HS-27A (cell line): ENCODE data around the gene LMBRD2.
"Not testable (repeated sequence)": the region's sequence is repeated elsewhere in the genome, so short reads cannot be mapped to it uniquely, and the experiment has no call there.

Experiments used
- DNase-seq: peaks from one replicate; pipeline ENCODE4 v3.0.0-alpha.2; 2012; ENCODE audit warnings: low read depth, missing footprints

LMBRD2 gene

DNA sequence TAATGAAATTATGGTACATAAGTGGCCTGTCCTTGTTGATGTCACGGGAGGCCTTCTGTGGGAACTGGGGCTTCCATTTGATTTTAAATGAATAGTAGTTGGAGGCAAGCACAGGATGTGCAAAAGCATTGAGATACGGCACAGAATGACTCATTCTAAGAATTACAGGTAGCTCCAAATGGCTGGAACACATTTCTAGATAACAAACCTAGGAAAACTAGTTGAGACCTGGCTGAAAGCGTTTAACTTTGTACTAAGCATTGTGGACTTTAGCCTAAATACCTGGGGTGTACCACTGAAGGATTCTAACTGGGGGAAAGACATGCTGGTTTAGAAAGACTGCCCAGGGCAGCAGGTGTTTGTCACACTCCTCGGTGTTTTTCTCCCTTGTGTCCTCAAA lies 9.7 kb upstream of the LMBRD2 start:
- no peak for DNase-seq

DNA sequence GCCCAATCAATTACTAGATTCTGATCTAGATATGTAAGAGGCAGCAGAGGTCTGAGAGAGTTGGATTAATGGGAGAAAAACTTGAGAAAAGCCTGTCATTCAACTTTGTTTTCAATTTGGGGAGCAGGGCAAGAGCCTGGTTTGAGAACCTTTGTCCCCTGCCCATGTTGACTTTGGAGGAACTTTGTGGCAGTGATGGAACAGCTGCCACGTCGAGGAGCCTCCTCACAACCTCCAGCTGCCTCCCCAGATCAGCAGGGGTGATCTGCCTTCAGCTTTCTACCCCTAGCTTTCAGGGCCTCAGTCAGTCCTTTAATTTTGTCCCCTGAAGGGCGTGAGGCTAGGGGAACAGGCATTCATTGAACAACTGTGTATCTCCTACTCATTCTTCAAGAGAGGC lies 8.9 kb upstream of the LMBRD2 start:
- no peak for DNase-seq

DNA sequence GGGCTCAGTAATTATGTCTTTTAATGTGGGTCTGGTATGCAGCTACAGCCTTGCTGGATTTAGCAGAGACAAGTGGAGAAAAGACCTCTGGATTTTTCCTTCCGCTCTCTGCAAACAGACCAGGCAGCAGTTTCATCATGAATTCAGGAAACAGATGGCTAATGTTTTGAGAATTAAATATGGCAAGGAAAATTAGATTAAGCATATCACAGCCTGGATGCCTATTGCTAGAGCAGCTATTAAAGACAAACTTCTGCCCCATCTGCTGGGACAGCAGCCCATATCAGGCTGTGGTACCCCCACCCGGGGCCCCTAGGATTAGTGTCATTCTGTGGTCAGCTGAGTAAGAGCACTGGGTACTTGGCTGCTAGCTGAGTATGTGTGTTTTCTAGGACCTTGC lies 6.5 kb upstream of the LMBRD2 start:
- no peak for DNase-seq

DNA sequence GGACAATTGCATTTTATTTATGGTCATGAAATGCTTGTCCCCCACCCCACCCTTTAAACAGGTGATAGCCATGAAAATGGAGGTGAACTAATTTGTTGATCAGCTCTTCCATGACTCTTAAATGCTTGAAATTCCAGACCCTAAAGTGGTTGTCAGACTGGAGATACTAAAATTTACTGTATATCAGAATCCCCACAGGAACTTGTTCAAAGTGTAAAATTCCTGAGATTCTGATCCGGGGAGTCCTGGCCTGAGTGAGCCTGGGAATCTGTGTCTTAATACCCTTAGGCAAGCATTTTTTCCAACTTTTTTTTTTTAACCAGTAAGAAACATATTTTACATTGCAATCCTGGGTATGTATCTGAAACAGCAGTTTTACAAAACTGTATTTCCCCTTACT lies 4.9 kb upstream of the LMBRD2 start:
- peak; percentile 85 for DNase-seq

DNA sequence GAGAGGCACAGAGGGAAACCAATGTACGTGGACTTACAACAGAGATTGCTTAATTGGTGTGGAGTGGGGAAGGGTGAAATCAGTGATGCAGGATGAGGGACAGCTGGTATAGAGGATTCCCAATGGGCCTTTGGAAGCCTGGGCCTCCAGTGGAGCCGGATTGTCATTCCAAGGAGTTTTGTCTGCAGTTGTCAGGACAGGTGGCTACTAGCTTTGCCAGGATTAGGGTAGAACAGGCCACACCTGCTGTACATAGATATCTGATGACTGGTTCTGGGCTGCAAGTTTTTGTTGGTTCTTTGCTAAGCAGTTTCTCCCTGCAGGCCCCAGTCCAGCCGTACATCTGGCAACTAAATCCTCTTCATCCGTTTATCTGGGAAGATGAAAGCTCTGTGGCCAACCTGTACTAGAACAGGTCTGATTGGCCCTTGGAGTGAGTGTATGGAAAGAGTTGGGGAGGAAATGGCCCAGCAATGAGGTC lies 4.5 kb upstream of the LMBRD2 start:
- peak; percentile 68 for DNase-seq

DNA sequence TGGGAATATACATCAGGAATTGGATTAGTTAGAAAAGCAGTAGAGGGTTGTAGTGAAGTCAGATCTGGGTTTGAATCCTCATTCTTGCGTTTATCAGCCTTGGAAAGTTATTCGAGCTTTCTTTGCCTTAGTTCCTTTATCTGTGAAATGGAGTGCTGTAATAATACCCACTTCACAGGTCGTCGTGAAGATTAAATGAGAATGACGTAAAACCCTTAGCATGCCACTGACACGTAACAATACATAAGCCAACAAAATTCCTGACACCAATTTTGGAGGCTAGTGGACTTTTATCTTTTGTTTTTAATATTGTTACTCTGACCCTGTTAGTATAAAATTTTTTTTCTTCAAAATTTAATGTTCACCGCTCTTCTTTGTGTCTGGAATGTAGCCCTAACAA lies 3.6 kb upstream of the LMBRD2 start:
- DNase-seq: no peak

DNA sequence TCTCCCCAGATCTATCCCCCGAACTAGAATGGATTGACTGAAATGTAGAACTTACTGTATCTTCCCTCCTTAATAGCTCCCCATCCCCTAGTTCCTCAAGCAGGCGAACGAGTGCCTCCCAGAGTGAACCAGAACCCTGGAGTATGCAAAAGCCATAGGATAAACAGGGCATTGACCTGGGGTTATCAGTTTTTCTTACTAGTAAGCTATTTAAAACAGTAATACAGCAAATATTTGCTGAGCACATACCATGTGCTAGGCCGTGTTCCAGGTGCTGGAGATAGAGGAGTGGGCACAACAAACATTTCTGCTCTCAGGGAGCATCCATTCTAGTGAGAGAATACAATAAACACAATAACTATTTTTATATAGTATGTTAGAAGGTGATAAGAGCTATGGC lies 2.0 kb upstream of the LMBRD2 start:
- no peak for DNase-seq

DNA sequence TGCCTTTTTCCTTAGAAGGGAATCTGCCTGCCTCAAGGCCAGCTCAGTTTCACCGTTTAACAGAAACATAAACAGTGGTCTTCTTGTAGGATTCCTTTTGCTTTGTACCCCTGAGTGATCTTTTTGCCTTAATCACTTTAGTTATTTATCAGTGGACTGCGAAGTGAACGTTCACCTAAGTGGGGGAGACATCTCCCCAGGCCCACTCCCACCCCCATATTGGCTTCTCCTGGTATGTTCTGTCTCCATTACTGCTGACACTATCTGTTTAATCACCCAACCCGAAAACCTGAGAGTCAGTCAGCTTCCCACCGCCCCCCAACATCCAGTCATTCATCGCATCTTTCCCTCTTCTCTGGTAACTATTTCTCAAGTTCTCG lies 1.6 kb upstream of the LMBRD2 start:
- no peak for DNase-seq

DNA sequence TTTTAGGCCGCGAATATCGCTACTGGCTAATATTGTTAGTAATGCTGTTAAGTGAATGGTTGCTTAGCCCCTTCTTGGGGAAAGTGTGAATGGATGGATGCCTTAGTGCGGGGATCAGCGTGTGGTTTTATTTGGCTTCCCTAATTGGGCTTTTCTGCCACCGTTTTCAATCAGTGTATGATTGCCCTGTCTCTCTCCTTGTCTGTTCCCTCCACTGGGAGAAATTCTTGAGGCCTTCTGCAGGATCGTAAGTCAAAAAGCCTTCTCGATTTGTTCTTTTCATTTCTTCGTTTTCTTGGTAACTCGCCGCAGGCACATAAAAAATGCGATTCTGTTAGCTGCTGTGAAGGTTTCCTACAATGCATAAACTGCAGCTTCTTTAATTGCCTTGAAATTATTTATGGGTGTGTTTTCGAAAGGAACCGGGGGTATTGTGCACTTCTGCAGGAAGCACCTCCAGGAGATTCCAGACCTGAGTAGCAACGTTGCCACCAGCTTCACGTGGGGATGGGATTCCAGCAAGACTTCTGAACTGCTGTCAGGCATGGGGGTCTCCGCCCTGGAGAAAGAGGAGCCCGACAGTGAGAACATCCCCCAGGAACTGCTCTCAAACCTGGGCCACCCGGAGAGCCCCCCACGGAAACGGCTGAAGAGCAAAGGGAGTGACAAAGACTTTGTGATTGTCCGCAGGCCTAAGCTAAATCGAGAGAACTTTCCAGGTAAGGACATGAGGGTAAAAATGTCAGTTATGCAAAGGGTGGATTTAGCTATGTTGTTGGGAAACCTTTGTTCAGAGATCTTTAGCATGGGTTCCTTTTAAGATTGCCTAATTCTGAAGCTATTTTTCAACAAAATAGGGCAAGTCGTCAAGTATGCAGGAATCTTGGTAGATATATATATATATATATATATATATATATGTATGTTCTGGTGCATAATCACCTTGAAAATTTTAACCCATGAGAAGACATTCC lies 924 bp upstream of the LMBRD2 start:
- DNase-seq: no peak

DNA sequence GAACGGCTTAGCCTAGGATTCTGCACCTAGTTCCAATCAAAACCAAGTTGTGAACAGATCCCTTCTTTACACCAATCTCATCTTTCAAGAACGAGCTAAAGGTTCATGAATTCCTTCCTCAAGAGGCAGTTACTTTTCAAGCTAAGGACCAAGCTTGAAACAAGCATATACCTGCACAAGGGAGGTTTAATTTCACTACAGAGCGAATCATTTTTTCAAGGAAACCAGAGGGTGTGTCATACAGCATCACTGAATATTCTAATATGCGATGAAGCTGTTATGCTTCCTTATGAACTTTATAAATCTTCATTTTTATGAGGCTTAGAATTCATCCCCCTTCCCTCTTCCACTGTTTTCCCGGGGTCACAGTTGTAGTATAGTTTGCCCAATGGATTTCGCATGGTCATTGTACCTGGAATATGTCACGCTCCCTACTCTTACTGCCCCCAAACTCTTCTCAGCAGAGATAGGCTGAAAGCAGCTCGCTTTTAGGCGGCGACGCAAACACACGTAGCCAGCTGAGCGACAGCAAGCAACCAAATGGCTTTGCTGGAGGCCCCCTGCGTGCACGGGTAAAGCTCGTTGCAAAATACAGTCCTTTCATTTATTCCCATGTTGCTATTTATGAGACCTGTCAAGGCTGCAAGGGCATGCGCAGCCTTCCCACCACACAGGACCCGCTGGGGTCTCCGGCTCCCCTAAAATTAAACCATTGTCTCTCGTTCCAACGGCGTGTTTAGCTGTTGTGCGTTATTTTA lies 832 bp downstream of the LMBRD2 start:
- no peak for DNase-seq

DNA sequence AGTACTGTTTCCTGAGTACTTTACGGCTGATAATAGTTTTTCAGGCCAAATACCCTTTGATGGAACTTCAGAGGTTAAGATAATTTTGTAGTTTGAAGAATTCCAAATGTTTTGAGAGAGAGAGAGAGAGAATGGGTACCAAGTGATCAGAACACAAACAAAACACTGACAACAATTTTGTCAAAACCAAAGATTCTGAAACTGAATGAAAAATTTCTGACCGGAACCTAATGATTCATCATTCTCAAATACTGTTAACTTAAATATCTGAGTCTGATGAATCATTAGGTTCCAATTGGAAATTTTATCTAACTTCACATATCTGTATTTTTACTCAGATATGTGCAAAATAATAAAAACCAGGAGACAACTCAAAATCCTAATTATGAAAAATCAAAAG lies 4.0 kb downstream of the LMBRD2 start:
- DNase-seq: no peak

DNA sequence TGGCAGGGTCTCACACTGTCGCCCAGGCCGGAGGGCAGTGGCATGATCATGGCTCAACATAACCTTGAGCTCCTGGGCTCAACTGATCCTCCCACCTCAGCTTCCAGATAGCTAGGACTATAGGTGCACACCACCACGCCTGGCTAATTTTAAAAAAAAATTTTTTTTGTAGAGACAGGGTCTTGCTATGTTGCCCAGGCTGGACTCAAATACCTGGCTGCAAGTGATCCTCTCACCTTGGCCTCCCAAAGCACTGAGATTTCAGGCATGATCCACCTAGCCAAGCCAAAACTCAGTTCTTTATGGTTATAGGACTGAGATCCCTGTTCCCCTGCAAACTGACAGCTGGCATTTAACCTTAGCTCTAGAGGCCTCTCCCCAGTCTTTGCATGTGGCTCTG lies 5.3 kb downstream of the LMBRD2 start:
- no peak for DNase-seq

DNA sequence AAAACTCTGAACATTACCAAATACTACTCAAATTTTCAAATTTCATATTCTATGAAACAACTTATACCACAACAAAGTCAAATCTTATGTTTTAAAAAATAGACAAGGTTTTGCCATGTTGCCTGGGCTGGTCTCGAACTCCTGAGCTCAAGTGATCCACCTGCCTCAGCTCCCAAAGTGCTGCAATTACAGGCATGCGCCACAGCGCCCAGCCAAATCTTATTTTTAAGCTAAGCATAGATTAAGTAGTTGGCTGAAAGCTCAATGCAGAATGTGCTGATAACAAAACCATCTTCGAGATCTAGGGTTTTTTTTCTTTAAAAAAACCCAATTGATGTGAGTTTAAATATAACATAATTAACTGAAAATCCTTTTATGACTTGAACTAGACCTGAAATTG lies 6.4 kb downstream of the LMBRD2 start:
- DNase-seq: no peak

DNA sequence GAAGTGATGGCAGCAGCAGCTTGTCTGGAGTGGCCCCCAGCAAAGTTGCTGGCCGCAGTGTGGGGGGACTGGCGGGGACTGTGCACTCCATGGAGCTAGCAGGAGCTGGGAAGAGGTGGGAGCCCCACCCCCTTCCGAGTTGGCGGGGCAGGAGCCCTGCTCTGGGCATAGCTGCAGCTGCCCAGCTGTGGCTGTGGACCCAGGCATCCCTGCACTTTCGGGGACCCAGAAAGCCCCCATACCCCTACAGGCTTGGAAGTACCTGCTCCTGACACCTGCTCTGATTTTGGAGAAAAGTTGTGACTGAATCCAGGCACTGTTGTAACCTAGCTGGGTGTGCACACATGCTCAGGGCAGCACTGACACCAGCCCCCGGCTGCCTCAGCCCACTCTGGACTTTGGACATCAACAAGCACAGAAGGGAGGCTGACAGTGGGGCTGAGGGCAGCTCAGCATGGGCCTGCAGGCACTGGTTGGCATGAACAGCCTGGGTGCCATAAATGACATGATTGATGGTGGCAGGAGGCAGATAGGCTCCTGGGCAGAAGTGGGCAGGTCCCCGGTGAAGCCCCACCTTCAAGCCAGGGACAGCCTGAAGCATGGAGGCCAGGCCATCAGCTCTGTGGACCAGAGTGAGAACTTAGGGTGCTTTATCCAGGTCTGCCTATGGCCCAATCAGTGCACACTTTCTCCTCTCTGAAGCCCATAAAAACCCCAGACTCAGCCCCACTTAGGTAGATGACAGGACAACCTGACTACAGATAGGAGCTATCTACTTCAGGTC lies 12.6 kb downstream of the LMBRD2 start:
- no peak for DNase-seq

DNA sequence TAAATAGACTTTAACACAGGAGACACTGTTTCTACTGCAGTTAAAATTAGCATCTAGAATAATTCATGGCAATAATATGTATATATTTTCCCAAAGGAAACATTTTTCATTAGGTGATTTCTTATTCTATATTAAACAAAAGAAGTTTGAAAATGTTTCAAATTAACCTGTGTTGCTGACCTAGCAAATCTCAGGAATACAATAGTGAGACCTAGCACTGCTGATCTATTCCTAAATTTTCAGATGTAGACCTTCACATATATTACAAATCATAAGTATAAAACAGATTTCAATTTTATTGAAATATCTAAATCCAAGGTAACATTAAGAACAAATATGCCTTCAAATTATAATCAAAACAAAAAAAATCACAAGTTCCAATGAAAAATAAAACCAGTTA lies 15.1 kb downstream of the LMBRD2 start:
- DNase-seq: no peak

DNA sequence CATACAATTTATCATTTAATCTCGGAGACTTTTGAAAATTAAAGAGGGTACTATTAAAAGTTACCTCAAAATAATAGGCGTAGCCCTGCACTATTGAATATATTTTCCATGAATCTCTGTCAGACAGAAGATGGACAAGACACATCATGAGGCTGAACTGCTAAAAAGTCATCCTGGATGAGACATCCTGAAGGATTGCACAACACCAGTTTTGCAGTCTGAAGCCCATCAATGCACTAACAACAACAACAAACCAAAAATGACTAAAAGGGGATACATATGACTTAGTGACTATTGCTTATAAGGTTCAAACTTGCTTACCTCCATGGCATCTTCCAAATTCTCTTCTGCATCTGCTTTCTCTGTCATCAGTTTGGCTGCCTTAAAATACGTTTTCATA lies 15.7 kb downstream of the LMBRD2 start:
- no peak for DNase-seq

DNA sequence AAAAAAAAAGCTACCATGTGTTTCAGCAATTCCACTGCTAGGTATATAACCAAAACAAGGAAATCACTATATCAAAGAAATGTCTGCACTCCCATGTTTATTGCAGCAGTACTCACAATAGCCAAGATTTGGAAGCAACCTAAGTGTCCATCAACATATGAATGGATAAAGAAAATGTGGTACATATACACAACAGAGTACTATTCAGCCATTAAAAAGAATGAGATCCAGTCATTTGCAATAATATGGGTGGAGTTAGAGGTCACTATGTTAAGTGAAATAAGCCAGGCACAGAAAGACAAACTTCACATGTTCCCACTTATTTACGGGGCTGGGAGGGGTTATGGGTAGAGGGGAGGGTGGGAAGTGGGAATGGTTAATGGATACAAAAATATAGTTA lies 18.7 kb downstream of the LMBRD2 start:
- DNase-seq: not testable (repeated sequence)

DNA sequence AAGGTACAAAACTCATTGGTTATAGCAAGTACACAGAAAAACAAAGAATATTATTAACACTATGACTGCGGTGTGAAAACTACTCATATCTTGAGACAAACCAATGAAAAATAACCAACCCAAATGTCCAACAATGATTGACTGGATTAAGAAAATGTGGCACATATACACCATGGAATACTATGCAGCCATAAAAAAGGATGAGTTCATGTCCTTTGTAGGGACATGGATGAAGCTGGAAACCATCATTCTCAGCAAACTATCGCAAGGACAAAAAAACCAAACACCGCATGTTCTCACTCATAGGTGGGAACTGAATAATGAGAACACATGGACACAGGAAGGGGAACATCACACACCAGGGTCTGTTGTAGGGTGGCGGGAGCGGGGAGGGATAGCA lies 22.0 kb downstream of the LMBRD2 start:
- DNase-seq: not testable (repeated sequence)

DNA sequence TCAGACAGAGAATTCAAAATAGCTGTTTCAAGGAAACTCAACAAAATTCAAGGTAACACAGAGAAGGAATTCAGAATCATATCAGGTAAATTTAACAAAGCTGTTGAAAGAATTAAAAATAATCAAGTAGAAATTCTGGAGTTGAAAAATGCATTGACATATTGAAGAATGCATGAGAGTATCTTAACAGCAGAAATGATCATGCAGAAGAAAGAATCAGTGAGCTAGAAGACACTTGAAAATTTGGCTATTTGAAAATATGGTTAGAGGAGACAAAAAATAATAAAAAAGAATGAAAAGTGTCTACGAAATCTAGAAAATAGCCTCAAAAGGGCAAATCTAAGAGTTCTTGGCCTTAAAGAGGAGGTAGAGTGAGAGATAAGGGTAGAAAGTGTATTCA lies 22.9 kb downstream of the LMBRD2 start:
- DNase-seq: no peak

DNA sequence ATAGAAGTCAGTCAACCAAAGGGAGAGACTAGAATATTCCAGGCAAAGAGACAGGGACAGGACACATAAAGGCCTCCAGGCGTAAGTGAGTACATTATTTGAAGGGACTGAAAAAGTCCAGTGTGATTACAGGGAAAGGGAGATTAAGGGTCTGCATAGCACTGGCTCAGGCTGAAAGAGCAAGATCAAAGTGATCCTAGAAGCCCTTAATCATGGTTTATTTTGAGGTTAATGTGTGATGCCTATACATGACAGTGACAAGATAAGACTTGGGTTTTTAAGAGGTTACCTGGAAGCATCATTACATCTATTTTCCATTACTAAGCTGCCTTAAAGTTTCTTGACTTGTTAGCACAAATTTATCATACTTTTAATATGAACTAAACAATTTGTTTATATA lies 25.8 kb downstream of the LMBRD2 start:
- no peak for DNase-seq

DNA sequence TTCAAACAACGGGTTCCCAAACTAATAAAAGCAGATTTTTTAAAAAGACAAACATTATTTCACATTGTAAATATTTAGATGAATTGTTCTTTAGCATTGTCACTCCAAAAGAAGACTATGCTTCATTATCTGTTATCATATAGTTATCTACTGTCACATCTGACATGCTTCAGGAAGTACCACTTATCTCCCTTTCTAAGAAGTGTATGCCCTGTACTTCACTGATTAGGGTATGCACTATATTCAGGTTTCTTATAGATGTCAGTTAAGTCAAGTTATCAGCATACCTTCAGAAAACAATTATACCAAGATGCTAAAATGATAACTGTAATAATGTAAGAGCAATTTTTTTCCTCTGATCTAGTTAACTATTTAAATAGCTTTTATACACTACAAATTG lies 40.4 kb downstream of the LMBRD2 start:
- no peak for DNase-seq

DNA sequence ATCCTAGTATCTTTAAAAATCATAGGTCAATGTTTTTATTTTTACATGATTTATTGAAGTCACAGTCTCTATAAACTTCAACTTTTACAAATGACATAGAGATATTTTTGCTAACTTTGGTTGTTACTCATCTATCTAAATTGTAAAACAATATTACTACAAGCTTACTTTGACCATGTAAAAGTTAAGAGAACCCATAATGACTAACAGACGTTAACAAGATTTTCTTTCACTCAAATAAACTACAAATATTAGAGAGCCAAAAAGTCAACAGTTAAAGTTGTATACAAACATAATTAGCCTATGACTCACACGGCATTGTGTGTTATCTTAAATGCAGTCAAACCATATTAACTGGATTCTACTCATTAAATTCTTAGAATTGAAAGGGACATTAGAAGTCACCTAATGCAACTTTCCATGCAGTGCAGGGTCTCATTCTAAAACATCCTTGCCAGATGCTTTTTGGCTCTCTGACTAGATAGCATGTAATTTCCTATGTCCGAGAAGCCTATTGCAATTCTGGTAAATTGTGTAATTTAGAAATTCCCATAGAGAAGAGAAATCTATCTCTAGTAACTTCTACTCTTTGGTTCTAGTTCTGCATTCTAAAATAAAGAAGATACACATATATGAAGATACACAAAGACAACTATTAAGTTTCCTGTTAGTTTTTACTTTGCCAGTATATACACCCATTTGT lies 42.8 kb downstream of the LMBRD2 start:
- no peak for DNase-seq
